Heart left ventricle (tissue), 16 donors: Measurements from ENCODE around the gene SLC2A9. TPM values are rescaled to one million over a fixed set of nuclear protein-coding genes. Genes with fewer than 3 reads are reported as not detected.
A peak's percentile ranks its signal among the peaks of the same experiment; 100 is the strongest.

ENCODE experiments used
- ATAC-seq, 4 donors: fragments of 200-7000 bp; cut with Tn5 transposase; one replicate each; pipeline ENCODE4 v1.9.1; 2020 to 2022; ENCODE audit warnings: moderate library complexity in 4 of 4, mild to moderate bottlenecking in 3 of 4, moderate number of reproducible peaks in 1 of 4
- DNase-seq, 5 donors: peaks; one replicate each; pipeline ENCODE4 v3.0.0-alpha.2; 2020
- H3K27ac ChIP-seq, 12 donors: fragments of 200-600 bp; sonication (generic) in 4 of 12; one replicate each; pipeline versions ENCODE4 v1.5.0 to v1.8.0; 2016 to 2022; ENCODE audit warnings: mild to moderate bottlenecking in 2 of 12
- H3K27me3 ChIP-seq, 9 donors: fragments of 200-600 bp; sonication (generic) in 2 of 9; one replicate each; pipeline versions ENCODE4 v1.5.1 to v1.8.0; 2016 to 2022; ENCODE audit warnings: mild to moderate bottlenecking in 3 of 9
- H3K36me3 ChIP-seq, 9 donors: fragments of 200-600 bp; sonication (generic) in 2 of 9; one replicate each; pipeline versions ENCODE4 v1.5.0 to v1.8.0; 2018 to 2022; ENCODE audit warnings: mild to moderate bottlenecking in 2 of 9
- H3K4me1 ChIP-seq, 12 donors: fragments of 200-600 bp; sonication (generic) in 4 of 12; one replicate each; pipeline versions ENCODE4 v1.5.0 to v1.8.0; 2016 to 2022; ENCODE audit warnings: mild to moderate bottlenecking in 3 of 12
- H3K4me3 ChIP-seq, 12 donors: fragments of 200-600 bp; sonication (generic) in 4 of 12; one replicate each; pipeline versions ENCODE4 v1.5.0 to v1.8.0; 2017 to 2022; ENCODE audit warnings: mild to moderate bottlenecking in 9 of 12, moderate library complexity in 4 of 12
- H3K9me3 ChIP-seq, 12 donors: fragments of 200-600 bp; sonication (generic) in 4 of 12; one replicate each; pipeline versions ENCODE4 v1.5.0 to v1.8.0; 2016 to 2022; ENCODE audit warnings: mild to moderate bottlenecking in 1 of 12
- POLR2A ChIP-seq, 2 donors: fragments of 450-650 bp; IDR thresholded peaks; one replicate each; pipeline ENCODE4 v1.6.1; 2017; ENCODE audit warnings: antibody characterized with exemption in 2 of 2, mild to moderate bottlenecking in 2 of 2, moderate library complexity in 2 of 2
- WGBS, 4 donors: extraction: QIAGEN DNeasy Blood & Tissue Kit in 2 of 4; methylation state at CpG; one replicate each; pipeline versions ENCODE4 v1.1.5 to v1.1.7; 2013 to 2018; 5-methylcytosine and 5-hydroxymethylcytosine counted together
- intact Hi-C, 10 donors: fragments of 100-400 bp; cut with DNase I; formaldehyde crosslinking; loops; one replicate each; pipeline versions ENCODE4 v1.11.1 to v1.14.2; 2022
- polyA plus RNA-seq, 2 donors: library from polyadenylated mRNA; stranded (reverse); fragments of 200-250 nt; gene quantifications; one replicate each; pipeline ENCODE4 v1.2.3, GENCODE V29; 2013
- total RNA-seq, 9 donors: library from RNA; depleted of rRNA in 2 of 9; stranded (reverse); fragments of >200 nt in 2 of 9; fragmentation: NEBNext Ultra II Directional in 3 of 9; extraction: Animal tissue kit (Norgen Biotek cat#: 25700) in 3 of 9; gene quantifications; one replicate each; pipeline versions ENCODE4 v1.1.0 to v1.2.4, GENCODE V29; 2016 to 2023
- TF ChIP-seq, protein P1 (sequence below), 12 donors: fragments of 200-600 bp; sonication (generic) in 4 of 12; IDR thresholded peaks; one replicate each; pipeline versions ENCODE4 v1.5.0 to v1.8.0; 2018 to 2022; ENCODE audit warnings: antibody characterized with exemption in 12 of 12, mild to moderate bottlenecking in 5 of 12
- donor health status: ischemic (EF 13 %, LVEDD 7.1; RV severe dilation, severe dysfunction).
- donor health status: healthy with polysubstance abuse.
- donor health status: DM: no; HTN: yes; CAD: no.
- donor health status: DM: no; HTN: no; CAD: no.
- donor health status: ischemic (EF 25% LVEDD 6.9; RV normal size, moderate dysfunction).
- donor health status: ischemic (EF 25% LVEDD 5.7; RV mildly dilated, moderate dysfunction).
- donor health status: healthy.
- donor health status: DM: yes; HTN: yes; CAD: no.
- donor health status: ischemic (EF 35%, LVEDD 5.7; RV mildly dilated, moderate dysfunction).
- donor health status: nonischemic (EF 11% LVEDD 7.7; RV severe dilation, severe dysfunction).
- donor health status: DM: yes; HTN: yes; CAD: no.
- donor health status: PGD.
- donor health status: ischemic (EF 29% LVEDD 5.4; RV normal size, mild dysfunction).
- donor health status: nonischemic (EF 23%, LVEDD 6.1; RV moderate dilation, normal function).

SLC2A9 gene
- total and polyA plus RNA-seq, 11 donors = 1.6 to 15.1 (median 5.1) TPM

DNA sequence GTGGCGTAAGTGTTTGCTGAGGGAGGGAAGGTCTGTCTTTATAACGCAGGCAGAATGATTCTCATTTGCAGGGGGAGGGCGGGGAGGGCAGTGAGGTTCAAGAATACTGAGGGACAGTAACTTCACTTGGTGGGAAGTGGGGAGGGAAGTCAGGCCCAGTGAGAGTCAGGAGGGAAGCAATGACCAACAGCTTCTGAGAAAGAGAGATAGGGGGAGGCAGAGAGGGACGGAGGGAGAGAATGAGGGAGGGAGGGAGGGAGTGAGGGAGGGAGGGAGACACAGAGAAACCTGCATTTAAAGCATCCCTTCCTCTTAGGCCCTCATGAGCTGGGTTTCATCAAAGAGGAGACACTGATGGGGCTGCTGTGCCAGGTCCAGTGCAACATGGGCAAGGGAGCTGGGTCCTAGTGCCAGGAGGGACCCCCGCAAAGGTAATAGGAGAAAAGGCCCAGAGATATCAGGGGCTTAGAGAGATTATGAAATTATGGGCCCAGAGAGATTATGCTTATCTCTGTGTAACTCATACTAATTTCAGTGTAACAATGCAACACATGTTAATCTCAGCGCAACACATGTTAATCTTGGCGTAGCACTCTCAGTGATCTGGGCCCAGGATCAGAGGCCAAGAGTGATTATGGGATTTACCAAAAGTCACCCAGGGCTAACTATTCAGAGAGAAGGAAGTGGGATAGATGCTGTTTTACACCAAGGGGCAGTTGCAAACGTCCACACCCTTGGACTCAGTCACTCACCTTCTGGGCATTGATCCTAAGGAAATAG lies 127.8 kb downstream of the SLC2A9 start:
- 70 to 76% (median 76%) methylated on average over 8 of the region's 8 CpGs for WGBS, 4 donors
- no peak overlapping the region for H3K27ac ChIP-seq
- no peak overlapping the region for H3K4me3 ChIP-seq
- no peaks in the 10 kb centered on the region for H3K36me3 ChIP-seq
- TF ChIP-seq, protein P1, sequence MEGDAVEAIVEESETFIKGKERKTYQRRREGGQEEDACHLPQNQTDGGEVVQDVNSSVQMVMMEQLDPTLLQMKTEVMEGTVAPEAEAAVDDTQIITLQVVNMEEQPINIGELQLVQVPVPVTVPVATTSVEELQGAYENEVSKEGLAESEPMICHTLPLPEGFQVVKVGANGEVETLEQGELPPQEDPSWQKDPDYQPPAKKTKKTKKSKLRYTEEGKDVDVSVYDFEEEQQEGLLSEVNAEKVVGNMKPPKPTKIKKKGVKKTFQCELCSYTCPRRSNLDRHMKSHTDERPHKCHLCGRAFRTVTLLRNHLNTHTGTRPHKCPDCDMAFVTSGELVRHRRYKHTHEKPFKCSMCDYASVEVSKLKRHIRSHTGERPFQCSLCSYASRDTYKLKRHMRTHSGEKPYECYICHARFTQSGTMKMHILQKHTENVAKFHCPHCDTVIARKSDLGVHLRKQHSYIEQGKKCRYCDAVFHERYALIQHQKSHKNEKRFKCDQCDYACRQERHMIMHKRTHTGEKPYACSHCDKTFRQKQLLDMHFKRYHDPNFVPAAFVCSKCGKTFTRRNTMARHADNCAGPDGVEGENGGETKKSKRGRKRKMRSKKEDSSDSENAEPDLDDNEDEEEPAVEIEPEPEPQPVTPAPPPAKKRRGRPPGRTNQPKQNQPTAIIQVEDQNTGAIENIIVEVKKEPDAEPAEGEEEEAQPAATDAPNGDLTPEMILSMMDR (IDR thresholded peaks at IDR 0.05) = no peak
- no peak for TF ChIP-seq POLR2A (IDR thresholded peaks at IDR 0.05)
- H3K4me1 ChIP-seq = peaks cover 0 to 9% (median 0%) of the 10 kb centered on the region in 12 donors
- no peaks in the 10 kb centered on the region for H3K27me3 ChIP-seq
- H3K9me3 ChIP-seq = no peaks in the 10 kb centered on the region
- intact Hi-C loops = loop anchor here in 3 of 10 donors (10.0 kb wide), 2 partner anchors 121 to 189 kb away; no protein-coding TSS in a partner anchor
- DNase-seq = no peak
- ATAC-seq = peak in 1 of 4 donors; percentile 25

DNA sequence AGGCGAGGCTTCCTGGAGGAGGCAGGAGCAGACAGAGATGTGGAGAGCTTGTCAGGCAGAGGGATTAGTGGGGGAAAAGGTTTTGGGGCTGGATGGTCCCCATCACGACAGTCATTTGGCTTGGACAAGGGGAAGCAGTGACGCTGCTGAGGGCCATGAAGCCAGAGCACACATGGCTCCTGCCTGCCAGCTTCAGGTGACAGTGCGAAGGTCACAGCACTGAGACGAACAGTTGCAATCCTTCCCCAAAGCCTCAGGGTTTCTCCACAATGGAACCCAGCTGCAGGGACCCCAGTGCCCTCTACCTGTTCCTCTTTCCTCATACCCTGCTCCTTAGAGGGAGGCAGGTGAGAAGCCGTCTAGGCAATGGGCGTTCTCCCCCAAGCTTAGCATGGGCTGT lies 129.6 kb downstream of the SLC2A9 start:
- ATAC-seq (no peak), DNase-seq (no peak)
- no peak for TF ChIP-seq POLR2A (IDR thresholded peaks at IDR 0.05)
- TF ChIP-seq, protein P1 (IDR thresholded peaks at IDR 0.05) = no peak
- peaks cover 0 to 9% (median 0%) of the 10 kb centered on the region in 12 donors for H3K4me1 ChIP-seq
- WGBS, 4 donors = 85 to 94% (median 90%) methylated on average over 5 to 7 of the region's 7 CpGs
- no peaks in the 10 kb centered on the region for H3K9me3 ChIP-seq
- H3K4me3 ChIP-seq = no peak overlapping the region
- no peaks in the 10 kb centered on the region for H3K27me3 ChIP-seq
- no peak overlapping the region for H3K27ac ChIP-seq
- intact Hi-C loops = loop anchor here in 3 of 10 donors (10.0 kb wide), 2 partner anchors 123 to 187 kb away; no protein-coding TSS in a partner anchor
- no peaks in the 10 kb centered on the region for H3K36me3 ChIP-seq

DNA sequence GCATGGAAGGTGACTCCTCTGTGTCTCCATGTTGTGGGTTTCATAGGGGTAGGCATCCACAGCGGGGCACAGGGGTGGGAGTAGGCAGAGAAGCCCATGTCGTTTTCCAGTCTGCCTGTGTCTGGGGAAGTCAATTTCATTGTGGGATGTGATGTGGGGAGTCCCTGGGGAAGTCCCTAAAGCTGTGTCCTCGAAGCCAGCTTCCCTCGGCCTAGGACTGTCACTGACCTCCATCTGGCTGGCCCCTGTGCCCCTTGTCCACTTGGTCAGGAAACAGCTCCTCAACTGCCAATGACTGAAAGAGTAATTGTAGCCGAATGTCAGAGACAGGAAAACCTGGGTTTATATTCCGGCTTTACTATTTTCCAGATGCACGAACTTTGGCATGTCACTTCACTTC lies 130.2 kb downstream of the SLC2A9 start:
- no peak for TF ChIP-seq POLR2A (IDR thresholded peaks at IDR 0.05)
- TF ChIP-seq, protein P1 (IDR thresholded peaks at IDR 0.05) = no peak
- intact Hi-C loops = loop anchor here in 3 of 10 donors (10.0 kb wide), 2 partner anchors 124 to 186 kb away; no protein-coding TSS in a partner anchor
- no peak for ATAC-seq
- DNase-seq = no peak
- Histone ChIP-seq H3K27me3 (no peaks in the 10 kb centered on the region), H3K9me3 (no peaks in the 10 kb centered on the region), H3K27ac (no peak overlapping the region), H3K4me1 (peaks cover 0 to 9% (median 0%) of the 10 kb centered on the region in 12 donors), H3K4me3 (no peak overlapping the region), H3K36me3 (no peaks in the 10 kb centered on the region)
- 56 to 65% (median 62%) methylated on average over 7 of the region's 7 CpGs for WGBS, 4 donors

DNA sequence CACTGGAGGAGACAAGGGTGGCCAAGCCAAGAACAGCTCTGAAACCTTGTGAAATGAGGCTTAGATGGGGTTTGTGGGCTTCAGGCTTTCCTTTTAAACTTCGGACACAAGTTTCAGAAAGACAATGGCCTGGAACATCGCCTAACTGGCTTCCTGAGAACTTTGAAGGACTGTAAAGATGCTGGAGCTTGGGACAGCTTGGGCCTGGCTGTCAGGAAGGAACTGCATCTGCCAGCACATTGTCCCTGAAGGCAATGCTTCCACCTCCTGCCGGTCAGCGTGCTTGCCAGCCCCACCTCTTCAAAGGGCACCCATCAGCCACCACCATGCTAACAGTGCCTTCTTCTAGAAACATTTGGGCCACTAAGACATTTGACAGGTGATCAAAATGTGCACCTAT lies 132.0 kb downstream of the SLC2A9 start:
- Histone ChIP-seq H3K4me3 (no peak overlapping the region), H3K4me1 (peaks cover 0 to 9% (median 0%) of the 10 kb centered on the region in 12 donors), H3K27ac (peak overlapping the region in 5 of 12 donors; percentile 16 to 43 (median 33)), H3K36me3 (no peaks in the 10 kb centered on the region), H3K27me3 (no peaks in the 10 kb centered on the region), H3K9me3 (no peaks in the 10 kb centered on the region)
- DNase-seq (no peak), ATAC-seq (peak; percentile 10 to 45 (median 30))
- 49 to 78% (median 73%) methylated on average over 4 of the region's 4 CpGs for WGBS, 4 donors
- TF ChIP-seq, protein P1 (IDR thresholded peaks at IDR 0.05) = no peak
- TF ChIP-seq POLR2A (IDR thresholded peaks at IDR 0.05) = no peak
- intact Hi-C loops = no loop called here
